Activated CD4-positive, alpha-beta T cell treated with anti-CD3 and anti-CD28 coated beads for 48 hours (primary cell): ENCODE data around the gene RBMY1F.
"Not testable (repeated sequence)": the region's sequence is repeated elsewhere in the genome, so short reads cannot be mapped to it uniquely, and the experiment has no call there.

Source experiments
- DNase-seq: peaks from one replicate; pipeline ENCODE4 v3.0.0-alpha.2; 2020

Gene RBMY1F

GRCh38 chrY:22182823-22183222 is at the start of gene RBMY1F:
Gene RBMY1F, minus strand, starts transcription at chrY:22182923. Its CDS starts 1,954 bp downstream, at chrY:22180969.
- not testable (repeated sequence) for DNase-seq

- DNase-seq = not testable (repeated sequence)
Measured at GRCh38 chrY:22151144-22151543, 31.6 kb downstream of the RBMY1F start.

- DNase-seq = not testable (repeated sequence)
Measured at GRCh38 chrY:22141011-22141695, 41.6 kb downstream of the RBMY1F start.

DNA sequence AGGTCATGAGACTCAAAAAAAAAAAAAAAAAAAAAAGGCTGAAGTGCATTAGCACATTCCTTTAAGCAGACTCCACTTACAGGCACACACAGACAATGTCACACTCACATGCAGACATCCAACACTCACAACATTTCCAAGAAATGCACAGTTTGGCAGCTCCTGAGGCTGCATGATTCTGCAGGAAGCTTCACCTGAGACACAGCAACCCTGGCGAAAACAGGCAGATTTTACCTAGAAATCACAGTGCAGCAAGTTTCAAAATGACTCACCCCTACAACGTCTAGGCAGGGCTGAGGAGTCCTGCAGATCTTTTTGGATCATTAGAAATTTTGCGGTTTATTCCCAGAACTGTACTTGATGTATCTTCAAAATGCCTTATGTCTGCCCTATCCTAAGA is 48.0 kb downstream of the RBMY1F start:
- not testable (repeated sequence) for DNase-seq

DNA sequence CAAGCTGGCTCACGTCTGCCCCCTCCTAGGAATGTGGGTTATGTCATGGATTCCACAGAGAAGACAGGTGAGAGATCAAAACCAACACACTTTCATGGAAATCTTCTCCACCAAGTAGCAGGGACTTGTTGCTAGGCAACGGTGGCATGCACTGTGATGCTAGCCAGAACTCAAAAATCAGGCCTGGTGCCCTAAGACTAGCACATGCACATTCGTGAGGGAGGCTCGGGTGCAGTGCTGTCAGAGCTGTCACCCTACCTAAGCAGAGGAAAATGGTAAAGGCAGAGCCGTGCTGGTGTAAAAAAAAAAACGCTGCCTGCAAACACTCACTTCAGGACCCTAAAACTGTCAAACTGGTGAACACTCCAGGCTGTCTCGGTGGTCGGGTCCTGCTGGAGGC is 52.2 kb downstream of the RBMY1F start:
- DNase-seq = not testable (repeated sequence)
